ENCODE results near the gene SH3GL3. TPM values are rescaled to one million over a fixed set of nuclear protein-coding genes. Genes with fewer than 3 reads are reported as not detected.

Gene SH3GL3
- polyA plus RNA-seq, 2 donors, result 3.3 to 8.3 TPM

DNA sequence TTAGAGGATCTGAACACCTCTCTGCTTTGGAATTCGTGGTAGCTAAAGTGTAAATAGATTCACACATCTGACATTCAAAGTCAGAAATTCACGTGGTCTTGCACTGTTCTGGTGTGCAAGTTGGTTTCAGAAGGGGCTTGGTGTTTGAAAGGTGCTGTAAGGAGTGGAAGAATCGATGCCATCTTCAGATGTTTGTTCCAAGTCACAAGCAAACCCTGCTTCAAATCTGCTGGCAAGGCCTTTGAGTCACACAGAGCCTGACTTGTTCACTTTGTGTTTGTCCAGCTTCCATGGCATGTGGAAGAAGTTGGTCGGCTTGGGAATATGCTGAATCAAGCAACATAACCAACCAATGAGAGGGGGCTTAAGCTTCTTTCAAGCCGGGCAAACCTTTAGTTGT is 44.3 kb downstream of the SH3GL3 start:
- H3K36me3 ChIP-seq (ENCODE audit: control insufficient read depth in 2 of 2, insufficient read depth in 2 of 2, low read length in 1 of 2), result no peaks in the 10 kb centered on the region
- H3K27me3 ChIP-seq (ENCODE audit: control insufficient read depth in 1 of 2, insufficient read depth in 2 of 2, low read length in 2 of 2), result peaks cover 0 to 5% of the 10 kb centered on the region in 2 donors
- WGBS, 2 donors, result 58 to 70% methylated on average over 5 of the region's 5 CpGs
- no peak overlapping the region for H3K4me3 ChIP-seq (ENCODE audit: low read depth in 1 of 2, low read length in 2 of 2)
- no peak overlapping the region for H3K27ac ChIP-seq (ENCODE audit: low read depth in 2 of 2, low read length in 1 of 2)
- H3K4me1 ChIP-seq (ENCODE audit: control insufficient read depth in 2 of 2, insufficient read depth in 2 of 2, low read length in 1 of 2), result no peaks in the 10 kb centered on the region
- H3K9me3 ChIP-seq (ENCODE audit: control insufficient read depth in 2 of 2, insufficient read depth in 1 of 2, low read depth in 1 of 2, low read length in 1 of 2), result no peaks in the 10 kb centered on the region

DNA sequence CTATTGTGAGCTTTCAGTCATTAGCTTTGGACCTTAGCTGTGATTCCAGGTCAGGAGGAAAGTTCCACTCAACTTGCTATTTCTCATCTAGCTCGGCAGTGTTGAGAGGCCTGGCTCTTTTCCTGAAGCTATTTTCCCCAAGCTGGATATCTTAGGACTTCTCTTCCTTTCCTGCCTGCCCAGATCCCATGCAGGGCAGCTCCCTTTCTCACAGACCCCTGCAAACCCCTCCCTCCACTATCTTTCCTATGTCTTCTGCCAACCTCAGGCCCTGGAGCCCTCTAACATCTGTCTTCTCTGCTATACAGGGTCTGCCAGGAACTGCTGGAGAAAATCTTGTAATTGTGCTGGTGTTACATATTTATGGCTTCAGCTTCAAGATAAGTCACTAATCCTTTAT is 49.6 kb downstream of the SH3GL3 start:
- Histone ChIP-seq H3K36me3 (ENCODE audit: control insufficient read depth in 2 of 2, insufficient read depth in 2 of 2, low read length in 1 of 2) (no peaks in the 10 kb centered on the region), H3K4me3 (ENCODE audit: low read depth in 1 of 2, low read length in 2 of 2) (no peak overlapping the region), H3K9me3 (ENCODE audit: control insufficient read depth in 2 of 2, insufficient read depth in 1 of 2, low read depth in 1 of 2, low read length in 1 of 2) (no peaks in the 10 kb centered on the region), H3K4me1 (ENCODE audit: control insufficient read depth in 2 of 2, insufficient read depth in 2 of 2, low read length in 1 of 2) (no peaks in the 10 kb centered on the region), H3K27ac (ENCODE audit: low read depth in 2 of 2, low read length in 1 of 2) (no peak overlapping the region), H3K27me3 (ENCODE audit: control insufficient read depth in 1 of 2, insufficient read depth in 2 of 2, low read length in 2 of 2) (no peaks in the 10 kb centered on the region)
- WGBS, 2 donors, result 67 to 79% methylated on average over 1 of the region's 1 CpG

DNA sequence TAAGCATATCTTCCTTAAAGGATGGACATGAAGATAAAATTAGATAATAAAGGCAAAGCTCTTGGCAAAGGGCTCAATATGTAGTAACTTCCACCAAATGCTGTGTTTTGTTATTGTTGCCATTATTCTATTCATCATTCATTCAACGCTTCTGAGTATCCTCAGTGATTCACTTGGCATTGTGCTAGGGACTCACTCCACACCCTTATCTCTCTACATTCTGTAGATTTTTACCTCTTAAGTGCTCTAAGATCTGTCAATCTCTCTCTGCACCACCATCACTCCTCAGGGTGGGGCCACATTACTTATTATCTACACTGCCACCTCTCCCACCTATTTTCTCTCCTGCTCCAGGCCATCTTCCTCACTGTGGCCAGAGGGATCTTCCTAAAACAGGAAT is 51.2 kb downstream of the SH3GL3 start:
- Histone ChIP-seq H3K27me3 (ENCODE audit: control insufficient read depth in 1 of 2, insufficient read depth in 2 of 2, low read length in 2 of 2) (no peaks in the 10 kb centered on the region), H3K9me3 (ENCODE audit: control insufficient read depth in 2 of 2, insufficient read depth in 1 of 2, low read depth in 1 of 2, low read length in 1 of 2) (no peaks in the 10 kb centered on the region)

DNA sequence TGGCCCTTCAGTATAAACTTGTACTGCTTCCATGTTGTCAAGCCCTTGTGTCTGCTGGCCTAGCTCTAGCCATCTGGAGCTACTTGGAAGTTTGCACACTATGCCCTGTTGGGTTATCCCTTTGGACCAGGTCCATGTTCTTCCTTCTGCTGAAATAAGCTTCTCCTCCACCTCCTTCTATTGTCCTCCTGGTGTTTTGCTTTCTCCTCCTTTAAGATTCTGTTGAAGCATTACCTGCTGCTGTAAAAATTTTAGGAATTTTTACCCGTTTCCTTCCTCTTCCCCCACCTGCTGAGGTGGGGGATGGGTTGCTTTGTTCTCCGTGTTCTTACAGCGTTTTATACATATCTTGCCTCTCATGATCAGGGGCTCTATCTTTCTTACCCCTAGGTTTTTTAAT is 51.7 kb downstream of the SH3GL3 start:
- Histone ChIP-seq H3K27me3 (ENCODE audit: control insufficient read depth in 1 of 2, insufficient read depth in 2 of 2, low read length in 2 of 2) (no peaks in the 10 kb centered on the region), H3K27ac (ENCODE audit: low read depth in 2 of 2, low read length in 1 of 2) (no peak overlapping the region), H3K36me3 (ENCODE audit: control insufficient read depth in 2 of 2, insufficient read depth in 2 of 2, low read length in 1 of 2) (no peaks in the 10 kb centered on the region), H3K9me3 (ENCODE audit: control insufficient read depth in 2 of 2, insufficient read depth in 1 of 2, low read depth in 1 of 2, low read length in 1 of 2) (no peaks in the 10 kb centered on the region), H3K4me3 (ENCODE audit: low read depth in 1 of 2, low read length in 2 of 2) (no peak overlapping the region), H3K4me1 (ENCODE audit: control insufficient read depth in 2 of 2, insufficient read depth in 2 of 2, low read length in 1 of 2) (no peaks in the 10 kb centered on the region)
- 64 to 77% methylated on average over 3 of the region's 3 CpGs for WGBS, 2 donors

More for the DNA sequence above, 51.2 kb downstream of the SH3GL3 start:
- Histone ChIP-seq H3K36me3 (ENCODE audit: control insufficient read depth in 2 of 2, insufficient read depth in 2 of 2, low read length in 1 of 2) (no peaks in the 10 kb centered on the region), H3K27ac (ENCODE audit: low read depth in 2 of 2, low read length in 1 of 2) (no peak overlapping the region), H3K4me3 (ENCODE audit: low read depth in 1 of 2, low read length in 2 of 2) (no peak overlapping the region), H3K4me1 (ENCODE audit: control insufficient read depth in 2 of 2, insufficient read depth in 2 of 2, low read length in 1 of 2) (no peaks in the 10 kb centered on the region)
- WGBS, 2 donors, result 74 to 89% methylated on average over 1 of the region's 1 CpG

DNA sequence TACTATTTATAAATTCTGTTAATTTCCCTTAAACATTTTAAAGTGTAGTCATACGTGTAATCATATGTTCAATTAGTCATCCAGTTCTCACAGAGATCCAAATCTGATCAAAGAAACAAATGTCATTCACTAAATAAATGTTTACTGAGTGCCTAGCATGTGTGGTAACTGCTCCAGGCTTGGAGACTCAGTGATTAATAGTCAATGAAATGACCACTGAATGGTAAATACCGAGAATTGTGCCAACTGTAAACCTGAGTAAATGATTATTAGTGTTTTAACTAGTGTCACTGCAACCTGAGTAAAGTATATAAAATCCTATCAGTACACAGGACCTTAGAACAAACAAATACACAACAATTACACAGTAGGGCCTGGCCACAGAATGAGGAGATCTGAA is 52.3 kb downstream of the SH3GL3 start:
- 59 to 73% methylated on average over 2 of the region's 2 CpGs for WGBS, 2 donors
- Histone ChIP-seq H3K27ac (ENCODE audit: low read depth in 2 of 2, low read length in 1 of 2) (no peak overlapping the region), H3K27me3 (ENCODE audit: control insufficient read depth in 1 of 2, insufficient read depth in 2 of 2, low read length in 2 of 2) (no peaks in the 10 kb centered on the region), H3K4me1 (ENCODE audit: control insufficient read depth in 2 of 2, insufficient read depth in 2 of 2, low read length in 1 of 2) (no peaks in the 10 kb centered on the region), H3K36me3 (ENCODE audit: control insufficient read depth in 2 of 2, insufficient read depth in 2 of 2, low read length in 1 of 2) (no peaks in the 10 kb centered on the region), H3K4me3 (ENCODE audit: low read depth in 1 of 2, low read length in 2 of 2) (no peak overlapping the region), H3K9me3 (ENCODE audit: control insufficient read depth in 2 of 2, insufficient read depth in 1 of 2, low read depth in 1 of 2, low read length in 1 of 2) (no peaks in the 10 kb centered on the region)

DNA sequence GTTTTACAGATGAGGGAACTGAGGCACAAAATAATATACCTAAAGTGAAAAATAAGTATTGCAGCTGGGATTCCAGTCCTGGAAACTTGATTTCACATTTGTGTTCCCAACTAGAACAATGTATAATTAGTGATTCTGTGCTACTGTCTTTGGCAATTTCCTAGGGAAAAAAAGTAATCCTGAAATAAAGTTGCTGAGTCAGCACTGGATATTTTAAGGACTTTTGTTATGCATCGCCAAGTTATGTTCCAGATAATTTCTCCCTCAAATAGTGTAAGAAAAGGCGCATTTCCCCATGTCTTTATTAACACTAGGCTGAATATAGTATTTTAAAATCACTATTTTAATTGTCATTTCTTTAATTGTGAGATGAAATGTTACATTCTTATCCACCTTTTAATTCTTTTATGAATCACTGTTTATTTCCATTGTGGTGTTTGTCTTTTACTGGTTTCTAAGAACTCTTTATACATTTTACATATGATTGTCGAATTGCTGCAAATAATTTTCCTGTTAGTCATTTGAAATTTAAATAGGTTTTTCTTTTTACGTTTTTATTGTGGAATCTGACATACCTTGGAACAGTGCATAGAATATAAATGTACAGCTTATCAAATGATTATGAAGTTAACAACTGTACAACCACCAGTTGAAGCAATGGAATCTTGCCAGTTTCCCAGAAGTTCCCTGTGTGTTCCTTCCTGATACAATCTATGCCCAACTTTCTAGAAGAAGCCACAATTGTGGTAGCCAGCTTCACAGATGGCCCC is 56.6 kb downstream of the SH3GL3 start:
- Histone ChIP-seq H3K36me3 (ENCODE audit: control insufficient read depth in 2 of 2, insufficient read depth in 2 of 2, low read length in 1 of 2) (no peaks in the 10 kb centered on the region), H3K27ac (ENCODE audit: low read depth in 2 of 2, low read length in 1 of 2) (no peak overlapping the region), H3K9me3 (ENCODE audit: control insufficient read depth in 2 of 2, insufficient read depth in 1 of 2, low read depth in 1 of 2, low read length in 1 of 2) (no peaks in the 10 kb centered on the region), H3K4me3 (ENCODE audit: low read depth in 1 of 2, low read length in 2 of 2) (no peak overlapping the region), H3K4me1 (ENCODE audit: control insufficient read depth in 2 of 2, insufficient read depth in 2 of 2, low read length in 1 of 2) (no peaks in the 10 kb centered on the region), H3K27me3 (ENCODE audit: control insufficient read depth in 1 of 2, insufficient read depth in 2 of 2, low read length in 2 of 2) (no peaks in the 10 kb centered on the region)
- 67 to 80% methylated on average over 4 of the region's 4 CpGs for WGBS, 2 donors

DNA sequence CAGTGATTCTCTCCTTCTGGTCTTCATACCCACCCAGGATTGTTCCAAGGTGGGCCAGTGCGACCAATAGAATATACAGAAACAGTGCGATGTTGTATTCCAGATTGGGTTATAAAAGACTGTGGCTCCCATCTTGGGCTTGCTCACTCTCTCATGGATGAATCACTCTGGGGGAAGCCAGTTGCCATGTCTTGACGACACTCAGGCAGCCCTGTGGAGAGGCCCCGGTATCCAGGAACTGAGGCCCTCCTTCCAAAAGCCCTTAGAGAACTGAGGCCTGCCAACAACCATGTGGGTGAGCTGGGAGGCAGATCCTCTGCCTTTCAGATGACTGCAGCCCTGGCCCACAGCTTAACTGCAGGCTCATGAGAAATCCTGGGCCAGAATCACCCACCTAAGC is 57.2 kb downstream of the SH3GL3 start:
- no peaks in the 10 kb centered on the region for H3K36me3 ChIP-seq (ENCODE audit: control insufficient read depth in 2 of 2, insufficient read depth in 2 of 2, low read length in 1 of 2)
- no peak overlapping the region for H3K27ac ChIP-seq (ENCODE audit: low read depth in 2 of 2, low read length in 1 of 2)
- 67 to 76% methylated on average over 4 of the region's 4 CpGs for WGBS, 2 donors
- no peaks in the 10 kb centered on the region for H3K4me1 ChIP-seq (ENCODE audit: control insufficient read depth in 2 of 2, insufficient read depth in 2 of 2, low read length in 1 of 2)
- H3K9me3 ChIP-seq (ENCODE audit: control insufficient read depth in 2 of 2, insufficient read depth in 1 of 2, low read depth in 1 of 2, low read length in 1 of 2), result no peaks in the 10 kb centered on the region
- no peak overlapping the region for H3K4me3 ChIP-seq (ENCODE audit: low read depth in 1 of 2, low read length in 2 of 2)
- H3K27me3 ChIP-seq (ENCODE audit: control insufficient read depth in 1 of 2, insufficient read depth in 2 of 2, low read length in 2 of 2), result no peaks in the 10 kb centered on the region

DNA sequence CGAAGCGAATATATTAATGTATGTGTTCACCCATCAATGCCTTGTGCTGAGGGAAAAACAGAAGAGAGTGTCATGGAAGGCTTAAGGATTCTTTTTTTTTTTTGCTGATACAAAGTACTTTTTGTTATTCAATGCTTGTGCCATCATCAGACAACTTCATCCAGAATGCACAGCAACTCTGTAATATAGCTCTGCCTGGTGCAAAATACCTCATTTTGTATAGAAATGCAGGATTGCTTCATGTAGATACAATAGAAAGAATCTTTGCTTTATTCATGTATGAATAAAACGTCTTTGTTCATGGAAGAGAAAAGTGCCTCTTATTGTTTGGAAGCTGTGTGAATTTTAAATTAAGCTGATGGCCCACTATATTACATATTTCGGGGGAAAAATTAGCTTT is 62.9 kb downstream of the SH3GL3 start:
- Histone ChIP-seq H3K4me1 (ENCODE audit: control insufficient read depth in 2 of 2, insufficient read depth in 2 of 2, low read length in 1 of 2) (no peaks in the 10 kb centered on the region), H3K27ac (ENCODE audit: low read depth in 2 of 2, low read length in 1 of 2) (no peak overlapping the region), H3K4me3 (ENCODE audit: low read depth in 1 of 2, low read length in 2 of 2) (no peak overlapping the region), H3K9me3 (ENCODE audit: control insufficient read depth in 2 of 2, insufficient read depth in 1 of 2, low read depth in 1 of 2, low read length in 1 of 2) (no peaks in the 10 kb centered on the region), H3K27me3 (ENCODE audit: control insufficient read depth in 1 of 2, insufficient read depth in 2 of 2, low read length in 2 of 2) (no peaks in the 10 kb centered on the region), H3K36me3 (ENCODE audit: control insufficient read depth in 2 of 2, insufficient read depth in 2 of 2, low read length in 1 of 2) (no peaks in the 10 kb centered on the region)
- WGBS, 2 donors, result 75 to 82% methylated on average over 4 of the region's 4 CpGs

DNA sequence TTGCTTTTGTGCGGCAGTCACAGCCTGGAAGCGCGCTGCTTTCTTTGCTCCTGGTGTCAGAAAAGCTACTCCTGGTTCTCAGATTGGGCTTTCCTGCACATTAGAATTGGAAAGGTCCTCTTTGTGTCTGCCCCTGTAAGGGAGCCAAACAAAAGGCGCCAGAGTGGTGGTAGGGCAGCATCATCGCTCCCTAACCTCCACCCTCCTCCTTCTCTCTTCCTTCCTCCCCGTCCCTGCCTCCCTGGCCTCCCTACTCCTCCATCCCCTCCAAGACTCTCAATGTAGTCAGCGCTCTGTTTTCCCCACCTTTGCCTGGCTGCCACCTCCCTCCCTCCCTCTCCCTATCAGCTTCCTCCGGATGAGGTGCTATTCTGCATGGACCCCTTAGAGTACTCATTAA is 65.3 kb downstream of the SH3GL3 start:
- no peaks in the 10 kb centered on the region for H3K9me3 ChIP-seq (ENCODE audit: control insufficient read depth in 2 of 2, insufficient read depth in 1 of 2, low read depth in 1 of 2, low read length in 1 of 2)
- H3K4me1 ChIP-seq (ENCODE audit: control insufficient read depth in 2 of 2, insufficient read depth in 2 of 2, low read length in 1 of 2), result no peaks in the 10 kb centered on the region
- no peaks in the 10 kb centered on the region for H3K27me3 ChIP-seq (ENCODE audit: control insufficient read depth in 1 of 2, insufficient read depth in 2 of 2, low read length in 2 of 2)
- WGBS, 2 donors, result 75 to 83% methylated on average over 8 of the region's 8 CpGs
- H3K36me3 ChIP-seq (ENCODE audit: control insufficient read depth in 2 of 2, insufficient read depth in 2 of 2, low read length in 1 of 2), result no peaks in the 10 kb centered on the region
- no peak overlapping the region for H3K4me3 ChIP-seq (ENCODE audit: low read depth in 1 of 2, low read length in 2 of 2)
- H3K27ac ChIP-seq (ENCODE audit: low read depth in 2 of 2, low read length in 1 of 2), result no peak overlapping the region

DNA sequence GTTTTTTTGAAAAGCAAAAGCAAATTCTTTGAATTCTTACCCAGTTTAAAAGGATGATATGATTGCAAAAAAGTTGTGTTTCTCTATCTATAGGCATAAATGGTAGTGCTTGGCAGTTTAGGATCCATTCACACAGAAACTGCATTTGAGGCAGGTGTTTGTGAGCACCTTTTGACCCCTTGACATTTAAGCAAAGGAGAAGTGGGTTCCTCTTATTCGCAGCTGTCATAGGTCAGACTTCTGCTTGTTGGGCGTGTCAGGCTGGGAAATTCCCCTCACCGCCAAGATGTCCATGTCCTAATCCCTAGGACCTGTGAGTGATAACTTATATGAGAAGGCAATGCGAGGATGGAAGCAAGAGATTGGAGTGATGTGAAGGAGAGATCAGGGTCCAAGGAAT is 67.4 kb downstream of the SH3GL3 start:
- WGBS, 2 donors, result 65 to 76% methylated on average over 4 of the region's 4 CpGs
- no peaks in the 10 kb centered on the region for H3K4me1 ChIP-seq (ENCODE audit: control insufficient read depth in 2 of 2, insufficient read depth in 2 of 2, low read length in 1 of 2)
- no peaks in the 10 kb centered on the region for H3K27me3 ChIP-seq (ENCODE audit: control insufficient read depth in 1 of 2, insufficient read depth in 2 of 2, low read length in 2 of 2)
- no peaks in the 10 kb centered on the region for H3K36me3 ChIP-seq (ENCODE audit: control insufficient read depth in 2 of 2, insufficient read depth in 2 of 2, low read length in 1 of 2)
- H3K9me3 ChIP-seq (ENCODE audit: control insufficient read depth in 2 of 2, insufficient read depth in 1 of 2, low read depth in 1 of 2, low read length in 1 of 2), result no peaks in the 10 kb centered on the region
- no peak overlapping the region for H3K27ac ChIP-seq (ENCODE audit: low read depth in 2 of 2, low read length in 1 of 2)
- H3K4me3 ChIP-seq (ENCODE audit: low read depth in 1 of 2, low read length in 2 of 2), result no peak overlapping the region
